HuH-7 (cell line): ENCODE measurements around the gene TMBIM6.

ENCODE experiments used
- DNase-seq: peaks from one replicate; pipeline ENCODE4 v3.0.0; 2011; ENCODE audit warnings: low spot score

TMBIM6 gene

GRCh38 chr12:49798248-49798647 lies 56.9 kb downstream of the TMBIM6 start:
- no peak for DNase-seq

GRCh38 chr12:49798934-49799333 lies 57.6 kb downstream of the TMBIM6 start:
- no peak for DNase-seq

GRCh38 chr12:49800421-49801140 lies 59.2 kb downstream of the TMBIM6 start:
- no peak for DNase-seq

- no peak for DNase-seq
Observed at GRCh38 chr12:49801141-49802063, 60.0 kb downstream of the TMBIM6 start.

GRCh38 chr12:49803693-49804450 lies 62.5 kb downstream of the TMBIM6 start:
- DNase-seq: no peak

- DNase-seq: no peak
Observed at GRCh38 chr12:49804821-49805220, 63.5 kb downstream of the TMBIM6 start.

- no peak for DNase-seq
Observed at GRCh38 chr12:49805409-49805808, 64.1 kb downstream of the TMBIM6 start.

- DNase-seq: no peak
Observed at GRCh38 chr12:49806321-49806813, 65.0 kb downstream of the TMBIM6 start.

GRCh38 chr12:49806877-49807276 lies 65.5 kb downstream of the TMBIM6 start:
- DNase-seq: no peak

- DNase-seq: no peak
Observed at GRCh38 chr12:49807991-49808580, 66.7 kb downstream of the TMBIM6 start.

- no peak for DNase-seq
Observed at GRCh38 chr12:49808686-49809380, 67.5 kb downstream of the TMBIM6 start.

GRCh38 chr12:49809381-49809905 lies 68.1 kb downstream of the TMBIM6 start:
- no peak for DNase-seq

GRCh38 chr12:49809906-49810389 lies 68.6 kb downstream of the TMBIM6 start:
- DNase-seq: no peak

GRCh38 chr12:49811136-49811535 lies 69.8 kb downstream of the TMBIM6 start:
- DNase-seq: no peak

- DNase-seq: no peak
Observed at GRCh38 chr12:49811961-49812401, 70.6 kb downstream of the TMBIM6 start.

- DNase-seq: no peak
Observed at GRCh38 chr12:49813131-49813530, 71.8 kb downstream of the TMBIM6 start.
